Measurements from ENCODE around the gene SERPING1. TPM values are rescaled to one million over a fixed set of nuclear protein-coding genes. Genes with fewer than 3 reads are reported as not detected.

The SERPING1 gene
- polyA plus RNA-seq, 1 donor: 109 TPM

DNA sequence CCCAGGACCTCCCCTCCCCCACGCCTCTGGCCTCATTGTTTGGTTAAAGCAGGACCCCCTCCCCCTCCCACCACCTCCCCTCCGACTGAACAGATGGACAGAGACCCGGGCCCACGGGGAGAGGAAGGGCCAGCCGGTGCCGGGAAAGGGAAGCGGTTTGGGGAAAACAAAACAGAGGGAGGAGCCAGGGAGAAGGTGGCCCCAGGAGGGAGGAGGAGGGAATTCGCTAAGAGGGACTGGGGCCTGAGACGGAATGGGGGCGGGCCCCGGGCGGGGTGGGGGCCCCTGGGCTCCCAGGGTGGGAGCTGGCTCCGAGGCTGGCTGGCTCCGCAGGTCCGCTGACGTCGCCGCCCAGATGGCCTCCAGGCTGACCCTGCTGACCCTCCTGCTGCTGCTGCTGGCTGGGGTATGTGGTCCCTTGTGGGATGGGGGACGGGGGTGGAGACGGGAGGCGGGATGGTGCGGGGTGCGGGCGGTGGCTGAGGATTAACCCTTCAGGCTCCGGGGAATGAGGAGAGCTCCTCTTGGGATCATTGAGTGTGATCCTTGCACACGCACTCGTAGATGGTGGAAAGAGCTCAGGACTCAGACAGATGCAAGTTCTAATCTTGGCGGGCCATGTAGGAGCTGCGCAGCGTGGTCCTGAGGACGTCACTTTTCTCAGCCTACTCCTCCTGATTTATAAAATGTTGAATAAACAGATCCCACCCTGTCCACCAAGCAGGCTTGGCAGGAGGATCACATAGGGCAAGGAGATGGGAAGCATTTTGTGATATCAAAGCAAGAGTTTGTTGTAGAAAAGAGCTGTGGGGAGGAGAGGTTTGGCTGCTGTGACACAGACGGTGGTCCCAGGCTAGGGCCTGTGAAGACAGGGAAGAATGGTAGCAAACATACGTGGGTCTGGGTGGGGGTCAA, 688 bp downstream of the SERPING1 start:
- DNase-seq: peak; percentile 83

DNA sequence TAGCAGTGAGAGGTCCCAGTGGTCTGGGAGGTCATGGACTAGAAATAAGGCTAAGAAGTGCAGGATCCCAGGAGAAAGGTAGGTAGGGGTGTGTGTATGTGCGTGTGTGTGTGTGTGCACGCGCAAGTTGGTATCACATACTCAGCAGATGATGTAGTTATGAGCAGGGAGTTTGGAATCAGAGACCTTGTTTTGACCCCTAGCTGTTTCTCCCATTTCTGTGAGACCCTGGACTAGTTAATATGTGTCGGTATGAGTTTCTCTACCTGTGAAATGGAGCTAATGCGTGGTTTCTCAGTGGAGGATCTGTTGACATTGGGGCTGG, 1.3 kb downstream of the SERPING1 start:
- no peak for DNase-seq

- no peak for DNase-seq
Measured at GRCh38 chr11:57599381-57599780, 1.9 kb downstream of the SERPING1 start.

DNA sequence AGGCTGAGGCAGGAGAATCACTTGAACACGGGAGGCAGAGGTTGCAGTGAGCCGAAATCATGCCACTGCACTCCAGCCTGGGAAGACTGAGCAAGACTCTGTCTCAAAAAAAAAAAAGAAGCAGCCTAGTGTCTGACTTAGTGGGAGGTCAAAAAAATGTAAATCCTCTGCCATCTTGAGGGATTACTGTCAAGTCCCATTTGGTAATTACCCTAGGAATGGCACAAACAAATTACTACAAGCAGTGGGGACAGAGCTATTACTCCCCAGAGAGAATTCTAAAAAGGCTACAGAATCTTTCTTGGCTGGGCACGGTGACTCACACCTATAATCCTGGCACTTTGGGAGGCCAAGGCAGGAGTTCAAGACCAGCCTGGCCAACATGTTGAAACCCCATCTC, 3.8 kb downstream of the SERPING1 start:
- no peak for DNase-seq

- DNase-seq: no peak
Measured at GRCh38 chr11:57604296-57605027, 7.0 kb downstream of the SERPING1 start.

DNA sequence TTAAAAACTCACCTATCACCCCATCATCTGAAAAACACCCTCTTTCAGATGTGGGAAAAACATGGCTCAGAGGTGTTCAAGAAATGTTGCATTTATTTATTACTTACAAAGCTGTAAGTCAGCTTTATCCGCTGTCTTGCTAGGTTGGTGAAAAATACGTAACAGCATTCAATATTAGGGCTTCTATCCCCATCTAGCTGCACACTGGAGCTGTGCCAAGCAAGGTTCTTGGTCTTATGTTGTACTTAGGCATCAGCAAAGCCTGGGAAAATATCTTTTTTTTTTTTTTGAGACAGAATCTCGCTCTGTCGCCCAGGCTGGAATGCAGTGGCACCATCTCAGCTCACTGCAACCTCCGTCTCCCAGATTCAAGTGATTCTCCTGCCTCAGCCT, 7.5 kb downstream of the SERPING1 start:
- DNase-seq: no peak

GRCh38 chr11:57610170-57610569, 12.7 kb downstream of the SERPING1 start:
- DNase-seq: no peak

- no peak for DNase-seq
Measured at GRCh38 chr11:57614234-57614772, 16.8 kb downstream of the SERPING1 start.

DNA sequence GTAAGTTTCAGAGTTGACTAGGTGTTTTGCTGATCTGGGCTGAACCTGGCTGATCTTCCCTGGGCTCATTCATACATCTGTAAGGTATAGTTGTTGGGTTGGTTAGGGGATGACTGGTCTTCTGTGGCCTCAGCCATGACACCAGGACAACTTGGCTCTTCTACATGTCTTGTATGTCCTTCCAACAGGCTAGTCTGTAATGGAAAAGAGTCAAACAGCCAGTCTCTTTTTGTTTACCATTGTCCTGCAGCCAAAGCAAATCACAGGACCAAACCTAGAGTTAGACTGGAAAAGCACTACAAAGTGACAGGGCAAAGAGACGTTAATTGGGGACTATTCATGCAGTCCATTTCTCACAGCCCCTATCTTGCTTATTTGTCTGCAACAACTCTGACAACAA, 17.8 kb downstream of the SERPING1 start:
- DNase-seq: no peak

- DNase-seq: no peak
Measured at GRCh38 chr11:57616595-57616994, 19.1 kb downstream of the SERPING1 start.

- DNase-seq: no peak
Measured at GRCh38 chr11:57618438-57618837, 21.0 kb downstream of the SERPING1 start.

DNA sequence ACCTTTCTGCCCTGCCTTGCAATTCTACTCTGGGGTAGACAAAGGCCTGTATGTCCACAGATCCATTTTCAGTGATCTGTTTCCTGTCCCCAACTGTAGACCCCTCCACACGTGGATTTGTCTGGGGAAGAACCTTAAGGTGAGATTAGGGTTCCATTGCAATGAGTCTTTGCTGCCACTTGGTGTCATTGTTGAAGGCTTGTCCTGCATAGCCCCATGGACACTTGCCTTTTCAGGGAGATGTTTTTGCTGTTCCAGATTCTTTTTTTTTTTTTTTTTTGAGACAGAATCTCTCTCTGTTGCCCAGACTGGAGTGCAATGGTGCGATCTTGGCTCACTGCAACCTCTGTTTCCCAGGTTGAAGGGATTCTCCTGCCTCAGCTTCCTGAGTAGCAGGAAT, 21.8 kb downstream of the SERPING1 start:
- DNase-seq: no peak

- DNase-seq: no peak
Measured at GRCh38 chr11:57620467-57620866, 23.0 kb downstream of the SERPING1 start.

DNA sequence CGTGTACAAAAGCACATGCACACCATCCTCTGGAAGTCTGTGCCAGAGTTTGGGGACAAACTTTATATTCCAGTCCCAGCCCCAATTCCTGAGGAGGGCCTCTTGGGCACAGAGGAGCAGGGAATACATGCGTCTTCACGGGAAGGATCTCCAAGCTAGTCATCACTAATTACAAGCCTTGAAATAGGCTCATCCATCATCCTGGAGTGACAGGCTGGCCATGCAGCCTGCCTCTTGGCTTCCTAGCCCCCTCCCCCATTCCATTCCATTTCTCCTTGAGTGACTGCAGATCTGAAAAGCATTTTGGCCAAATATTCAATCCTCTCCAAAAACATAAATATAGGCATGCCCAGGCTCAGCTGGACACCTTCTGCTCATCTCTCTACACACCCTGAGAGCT, 24.8 kb downstream of the SERPING1 start:
- no peak for DNase-seq

DNA sequence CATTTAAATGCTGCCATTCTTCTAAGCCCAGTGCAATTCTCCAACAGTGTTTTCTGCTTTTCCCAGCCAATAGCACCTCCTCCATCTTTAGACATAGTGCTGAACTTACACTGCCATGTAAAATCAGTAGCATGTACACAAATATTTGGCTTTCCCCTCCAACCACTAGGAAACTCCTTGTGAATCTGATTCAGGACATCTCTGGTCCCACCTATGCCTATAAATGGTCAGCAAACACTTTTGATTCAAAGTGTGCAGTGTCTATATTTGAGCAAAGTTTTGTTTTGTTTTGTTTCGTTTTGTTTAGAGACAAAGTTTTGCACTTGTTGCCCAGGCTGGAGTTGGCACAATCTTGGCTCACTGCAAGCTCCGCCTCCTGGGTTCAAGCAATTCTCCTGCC, 27.4 kb downstream of the SERPING1 start:
- no peak for DNase-seq

DNA sequence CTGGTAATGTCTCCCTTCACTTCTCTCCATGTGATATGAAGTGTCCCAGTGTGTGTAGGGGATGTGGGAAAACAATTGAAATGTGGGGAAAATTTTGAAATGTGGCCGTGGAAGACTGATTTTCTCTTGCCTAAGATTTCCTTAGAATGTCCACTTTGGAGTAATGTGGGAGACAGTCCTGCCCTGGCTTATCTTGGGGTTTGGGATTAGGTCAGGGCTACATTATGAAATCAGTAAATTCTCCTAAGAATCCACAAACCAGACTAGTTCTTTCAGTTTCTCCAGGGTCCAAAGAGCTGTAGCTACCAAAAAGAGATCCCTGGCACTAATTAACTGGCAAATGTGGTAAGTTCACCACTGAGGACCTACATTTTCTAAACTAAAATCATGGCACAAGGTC, 29.4 kb downstream of the SERPING1 start:
- DNase-seq: no peak

DNA sequence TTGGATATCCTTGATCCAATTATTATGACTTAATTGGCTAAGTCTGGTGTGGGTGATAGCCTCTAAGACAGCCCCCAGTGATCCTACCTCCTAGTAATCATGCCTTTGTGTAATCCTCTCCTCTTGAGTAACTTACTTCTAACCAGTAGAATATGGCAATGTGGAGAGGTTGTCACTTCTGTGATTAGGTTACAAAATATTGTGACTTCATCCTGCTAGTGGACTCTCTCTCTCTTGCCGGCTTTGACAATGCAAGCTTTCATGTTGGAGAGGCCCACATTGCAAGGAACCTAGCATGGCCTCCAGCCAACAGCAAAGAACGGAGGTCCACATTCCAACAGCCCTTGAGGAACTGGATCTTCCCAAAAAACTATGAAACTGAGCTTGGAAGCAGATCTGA, 32.7 kb downstream of the SERPING1 start:
- DNase-seq: no peak

DNA sequence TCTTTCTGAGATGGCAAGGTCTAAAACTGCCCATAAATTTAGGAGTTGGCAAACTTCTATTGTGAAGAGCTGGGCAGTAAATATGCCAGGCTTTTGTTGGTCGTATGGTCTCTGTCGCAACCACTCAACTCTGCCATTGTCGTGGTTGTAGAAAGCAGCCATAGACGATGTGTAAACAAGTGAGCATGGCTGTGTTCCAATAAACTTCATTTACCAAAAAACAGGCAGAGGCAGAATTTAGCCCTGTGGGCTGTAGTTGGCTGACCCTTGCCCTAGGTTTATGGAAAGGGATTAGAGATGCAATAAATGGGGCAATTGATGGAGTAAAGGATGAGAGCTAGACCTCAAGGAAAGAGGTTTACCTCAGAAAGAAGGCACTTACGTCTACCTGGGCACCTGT, 34.6 kb downstream of the SERPING1 start:
- no peak for DNase-seq

GRCh38 chr11:57633394-57634070, 36.0 kb downstream of the SERPING1 start:
- no peak for DNase-seq

GRCh38 chr11:57634311-57634710, 36.8 kb downstream of the SERPING1 start:
- no peak for DNase-seq

- DNase-seq: no peak
Measured at GRCh38 chr11:57635246-57635645, 37.8 kb downstream of the SERPING1 start.

- peak; percentile 28 for DNase-seq
Measured at GRCh38 chr11:57637626-57638004, 40.1 kb downstream of the SERPING1 start.

Data from hindlimb muscle (tissue), 1 donor.